Testis (tissue), 3 donors: Measurements from ENCODE around the gene CCN5. TPM values are rescaled to one million over a fixed set of nuclear protein-coding genes. Genes with fewer than 3 reads are reported as not detected.

Source experiments
- DNase-seq: peaks from one replicate; pipeline ENCODE4 v3.0.0-alpha.2; 2019
- H3K27ac ChIP-seq, 2 donors: fragments of 200-600 bp; sonication (generic); one replicate each; pipeline ENCODE4 v1.5.1; 2019
- H3K27me3 ChIP-seq: fragments of 200-600 bp; sonication (generic); one replicate; pipeline ENCODE4 v1.5.1; 2019
- H3K36me3 ChIP-seq: fragments of 200-600 bp; sonication (generic); one replicate; pipeline ENCODE4 v1.5.1; 2017; ENCODE audit warnings: low read depth; ENCODE audit errors: missing control alignments
- H3K4me1 ChIP-seq: fragments of 200-600 bp; sonication (generic); one replicate; pipeline ENCODE4 v1.5.1; 2019
- H3K4me3 ChIP-seq, 2 donors: fragments of 200-600 bp; sonication (generic); one replicate each; pipeline ENCODE4 v1.5.1; 2017 to 2019
- H3K9me3 ChIP-seq: fragments of 200-600 bp; sonication (generic); one replicate; pipeline ENCODE4 v1.5.1; 2017
- CTCF ChIP-seq, 3 experiments: fragments of 450-650 bp in 2 of 3; fragments of 200-600 bp in 1 of 3; sonication (generic) in 1 of 3; IDR thresholded peaks; one replicate each; pipeline ENCODE4 v1.5.1; 2016 to 2019; ENCODE audit warnings: antibody characterized with exemption in 3 of 3, mild to moderate bottlenecking in 2 of 3, moderate library complexity in 1 of 3
- POLR2A ChIP-seq: fragments of 450-650 bp; IDR thresholded peaks from one replicate; pipeline ENCODE4 v1.6.1; 2017; ENCODE audit warnings: antibody characterized with exemption, mild to moderate bottlenecking, moderate library complexity
- WGBS, 2 donors: methylation state at CpG; one replicate each; pipeline ENCODE4 v1.1.5; 2018; 5-methylcytosine and 5-hydroxymethylcytosine counted together
- intact Hi-C: fragments of 100-400 bp; cut with DNase I; formaldehyde crosslinking; loops from one replicate; pipeline ENCODE4 v1.15.1; 2023; ENCODE audit warnings: low total_unique reads
- polyA plus RNA-seq: library from polyadenylated mRNA; stranded (reverse); fragments of 350-450 nt; fragmentation: Illumina TruSeq; extraction: RNeasy Lipid Tissue Mini Kit (QIAGEN cat#74804); gene quantifications from one replicate; pipeline ENCODE4 v1.2.3, GENCODE V29; 2014; ENCODE audit warnings: low read depth, low replicate concordance; ENCODE audit not compliant: insufficient read depth
- total RNA-seq, 2 donors: library from RNA; depleted of rRNA; stranded (reverse); fragments of >200 nt; gene quantifications; one replicate each; pipeline ENCODE4 v1.2.3, GENCODE V29; 2016

Gene CCN5
- total and polyA plus RNA-seq, 3 donors from 2014 or later, result 37.0 to 152 (median 52.0) TPM

GRCh38 chr20:44678990-44679611, 36.1 kb upstream of the CCN5 start:
- no peaks in the 10 kb centered on the region for H3K36me3 ChIP-seq
- no peak overlapping the region for H3K4me3 ChIP-seq
- H3K27ac ChIP-seq, result no peak overlapping the region
- no peak for DNase-seq
- no peak for TF ChIP-seq POLR2A
- TF ChIP-seq CTCF (IDR thresholded peaks at IDR 0.05), result no peak
- 90 to 92% methylated on average over 7 to 12 of the region's 12 CpGs for WGBS, 2 donors
- H3K4me1 ChIP-seq, result no peaks in the 10 kb centered on the region
- intact Hi-C loops, result no loop called here
- no peaks in the 10 kb centered on the region for H3K9me3 ChIP-seq
- H3K27me3 ChIP-seq, result no peaks in the 10 kb centered on the region

- WGBS, 2 donors, result 92 to 93% methylated on average over 11 of the region's 11 CpGs
- intact Hi-C loops, result loop anchor here (5.0 kb wide), 1 partner anchor 50 kb away; no protein-coding TSS in a partner anchor
Observed at GRCh38 chr20:44681796-44682566, 33.2 kb upstream of the CCN5 start.

GRCh38 chr20:44683263-44684046, 31.7 kb upstream of the CCN5 start:
- peak; percentile 67 for DNase-seq
- TF ChIP-seq POLR2A, result no peak
- peak; percentile 23 to 60 (median 34) for TF ChIP-seq CTCF (IDR thresholded peaks at IDR 0.05)

More at GRCh38 chr20:44681796-44682566, 33.2 kb upstream of the CCN5 start:
- DNase-seq, result no peak
- Histone ChIP-seq H3K27me3 (no peaks in the 10 kb centered on the region), H3K4me3 (no peak overlapping the region), H3K4me1 (peaks cover 10% of the 10 kb centered on the region), H3K36me3 (no peaks in the 10 kb centered on the region), H3K27ac (no peak overlapping the region), H3K9me3 (no peaks in the 10 kb centered on the region)
- TF ChIP-seq POLR2A (no peak), CTCF (IDR thresholded peaks at IDR 0.05) (no peak)

GRCh38 chr20:44684047-44684967, 30.9 kb upstream of the CCN5 start:
- DNase-seq, result no peak
- H3K9me3 ChIP-seq, result no peaks in the 10 kb centered on the region
- H3K27me3 ChIP-seq, result no peaks in the 10 kb centered on the region
- intact Hi-C loops, result loop anchor here (5.0 kb wide), 1 partner anchor 48 kb away; no protein-coding TSS in a partner anchor
- no peak overlapping the region for H3K4me3 ChIP-seq
- 74 to 82% methylated on average over 6 of the region's 6 CpGs for WGBS, 2 donors
- TF ChIP-seq CTCF (IDR thresholded peaks at IDR 0.05), result no peak
- no peak for TF ChIP-seq POLR2A
- peaks cover 10% of the 10 kb centered on the region for H3K4me1 ChIP-seq
- H3K27ac ChIP-seq, result no peak overlapping the region
- no peaks in the 10 kb centered on the region for H3K36me3 ChIP-seq

More at GRCh38 chr20:44683263-44684046, 31.7 kb upstream of the CCN5 start:
- Histone ChIP-seq H3K27me3 (no peaks in the 10 kb centered on the region), H3K4me3 (no peak overlapping the region), H3K27ac (no peak overlapping the region), H3K36me3 (no peaks in the 10 kb centered on the region), H3K9me3 (no peaks in the 10 kb centered on the region), H3K4me1 (peaks cover 10% of the 10 kb centered on the region)
- intact Hi-C loops, result loop anchor here (5.0 kb wide), 1 partner anchor 49 kb away; no protein-coding TSS in a partner anchor
- WGBS, 2 donors, result 50 to 75% methylated on average over 10 of the region's 10 CpGs
